Dedifferentiated amniotic fluid mesenchymal stem cell (primary cell): ENCODE measurements around the gene BPIFB2.

Source experiments
- DNase-seq: peaks from one replicate; pipeline ENCODE4 v3.0.0-alpha.2; 2016; ENCODE audit errors: extremely low spot score

Gene BPIFB2

DNA sequence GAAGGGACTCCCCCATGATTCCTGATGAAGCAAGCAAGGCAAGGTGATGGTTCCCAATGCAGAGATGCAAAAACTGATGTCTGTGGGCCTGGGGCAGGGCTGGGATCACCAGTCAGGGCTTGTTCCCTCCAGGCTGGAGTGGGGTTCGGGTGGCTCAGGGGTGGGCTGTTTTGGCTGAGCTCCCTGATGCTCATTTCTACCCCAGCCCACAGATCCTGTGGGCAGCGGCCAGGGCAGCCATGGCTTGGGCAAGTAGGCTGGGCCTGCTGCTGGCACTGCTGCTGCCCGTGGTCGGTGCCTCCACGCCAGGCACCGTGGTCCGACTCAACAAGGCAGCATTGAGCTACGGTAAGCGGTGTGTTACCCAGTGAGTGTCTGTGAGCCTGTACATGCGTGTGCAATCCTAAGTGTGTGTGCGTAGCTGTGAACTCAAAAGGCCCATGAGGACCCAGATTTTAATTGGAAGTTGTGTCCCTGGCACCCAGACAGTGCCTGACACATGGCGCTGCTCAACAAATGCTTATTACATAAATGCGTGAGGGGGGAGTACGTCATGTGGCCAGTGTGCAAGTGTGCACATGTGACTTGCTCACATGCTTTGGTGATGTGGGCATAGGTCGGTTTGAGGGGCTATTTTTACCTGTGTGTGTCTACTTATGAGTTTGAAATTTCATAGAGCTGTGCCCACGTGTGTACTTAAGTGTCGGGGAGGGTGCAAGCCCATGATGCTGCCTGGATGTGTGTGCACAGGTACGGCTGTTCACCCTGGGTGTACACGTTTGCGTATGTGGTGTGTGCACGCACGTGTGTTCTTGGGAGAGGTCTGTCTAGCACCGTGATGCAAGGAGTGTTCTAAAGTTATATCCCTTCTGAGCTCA lies 1.1 kb downstream of the BPIFB2 start:
- no peak for DNase-seq

DNA sequence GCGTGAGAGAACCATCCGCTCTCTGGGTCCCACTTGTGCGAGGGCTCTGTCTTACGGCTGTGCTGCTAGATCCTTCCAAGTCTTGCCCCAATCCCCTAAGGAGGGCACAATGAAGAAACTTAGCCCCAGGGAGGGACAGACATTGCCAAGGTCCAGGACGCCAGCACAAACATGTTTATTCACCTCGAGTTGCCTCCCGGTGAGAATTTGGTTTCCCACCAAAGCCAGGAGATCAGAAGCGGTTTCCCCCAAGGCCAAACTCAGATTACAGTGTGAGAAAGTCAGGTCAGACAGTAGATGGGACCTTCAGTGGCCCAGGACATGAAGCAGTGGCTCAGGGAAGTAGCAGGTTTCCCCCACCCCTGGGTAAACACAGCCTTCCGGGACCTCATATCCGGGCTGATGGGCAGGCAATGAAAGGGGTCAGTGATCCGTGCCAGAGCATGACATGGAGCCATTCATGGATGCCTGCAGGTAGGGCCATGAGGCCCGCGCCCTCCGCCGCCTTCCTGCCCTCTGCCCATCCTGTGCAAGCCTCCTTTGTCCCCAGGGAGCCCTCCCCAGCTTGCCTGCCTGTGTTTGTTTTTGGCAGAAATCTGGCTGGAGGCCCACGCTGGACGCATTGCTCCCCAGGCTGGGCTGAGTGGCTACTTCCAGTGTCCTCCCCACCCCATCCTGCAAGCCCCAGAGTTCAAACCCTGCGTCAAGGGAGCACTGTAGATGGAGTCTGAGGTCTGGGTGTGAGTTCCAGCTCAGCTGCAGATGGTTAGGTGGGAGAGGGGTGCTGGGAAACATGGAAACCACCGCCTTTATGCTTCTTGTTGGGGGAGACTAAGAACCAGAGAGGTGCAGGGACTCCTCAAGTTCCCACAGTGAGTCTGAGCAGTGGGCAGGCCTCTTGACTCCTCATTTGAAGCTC lies 2.0 kb downstream of the BPIFB2 start:
- DNase-seq, result no peak

DNA sequence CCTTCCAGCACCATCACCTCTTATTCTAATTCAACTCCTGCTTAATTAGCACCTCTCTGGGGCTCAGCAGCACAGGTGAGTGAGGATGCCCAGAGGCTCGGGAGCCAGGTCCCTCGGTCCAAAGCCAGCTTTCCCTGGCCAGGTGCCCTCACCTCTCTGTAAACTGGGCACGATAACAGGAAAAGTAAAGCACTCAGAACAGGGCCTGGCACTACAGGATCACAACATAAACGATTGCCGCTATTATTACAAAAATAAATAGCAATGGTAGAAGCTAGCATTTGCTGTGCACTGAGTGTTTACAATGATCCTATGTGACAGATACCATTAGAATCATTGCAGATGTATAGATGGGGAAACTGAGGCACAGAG lies 2.6 kb downstream of the BPIFB2 start:
- no peak for DNase-seq

DNA sequence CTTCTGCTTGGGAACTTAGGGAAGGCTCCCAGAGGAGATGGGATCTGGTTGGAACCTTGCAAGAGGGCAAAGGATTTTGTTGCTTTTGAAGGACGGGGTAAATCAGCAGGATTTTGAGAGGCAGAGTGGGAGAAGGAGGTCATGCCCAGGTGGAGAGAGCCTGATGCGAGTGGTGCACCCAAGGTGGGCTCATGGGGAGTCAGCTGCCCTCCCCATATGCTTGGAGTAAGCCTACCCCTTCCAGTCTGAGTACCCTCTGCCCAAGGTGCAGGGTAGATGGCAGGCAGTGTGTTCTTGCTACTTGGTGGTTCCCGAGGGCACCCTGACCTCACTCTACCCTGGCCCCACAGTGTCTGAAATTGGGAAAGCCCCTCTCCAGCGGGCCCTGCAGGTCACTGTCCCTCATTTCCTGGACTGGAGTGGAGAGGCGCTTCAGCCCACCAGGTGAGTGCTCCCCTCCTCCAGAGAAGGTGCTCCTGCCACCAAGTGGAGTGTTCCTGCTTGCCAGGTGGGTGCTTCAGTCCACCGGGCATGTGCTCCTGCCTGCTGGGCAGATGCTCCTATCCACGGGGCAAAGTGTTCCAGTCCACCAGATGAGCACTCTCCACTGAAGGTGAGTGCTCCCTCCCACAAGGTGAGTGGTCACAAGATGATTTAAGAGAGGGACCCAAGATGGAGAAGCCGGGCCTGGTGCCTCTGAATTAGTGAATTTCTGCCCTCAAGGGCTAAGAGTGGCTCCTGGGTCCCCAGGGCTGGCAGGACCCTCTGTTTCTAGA lies 3.4 kb downstream of the BPIFB2 start:
- DNase-seq, result no peak

DNA sequence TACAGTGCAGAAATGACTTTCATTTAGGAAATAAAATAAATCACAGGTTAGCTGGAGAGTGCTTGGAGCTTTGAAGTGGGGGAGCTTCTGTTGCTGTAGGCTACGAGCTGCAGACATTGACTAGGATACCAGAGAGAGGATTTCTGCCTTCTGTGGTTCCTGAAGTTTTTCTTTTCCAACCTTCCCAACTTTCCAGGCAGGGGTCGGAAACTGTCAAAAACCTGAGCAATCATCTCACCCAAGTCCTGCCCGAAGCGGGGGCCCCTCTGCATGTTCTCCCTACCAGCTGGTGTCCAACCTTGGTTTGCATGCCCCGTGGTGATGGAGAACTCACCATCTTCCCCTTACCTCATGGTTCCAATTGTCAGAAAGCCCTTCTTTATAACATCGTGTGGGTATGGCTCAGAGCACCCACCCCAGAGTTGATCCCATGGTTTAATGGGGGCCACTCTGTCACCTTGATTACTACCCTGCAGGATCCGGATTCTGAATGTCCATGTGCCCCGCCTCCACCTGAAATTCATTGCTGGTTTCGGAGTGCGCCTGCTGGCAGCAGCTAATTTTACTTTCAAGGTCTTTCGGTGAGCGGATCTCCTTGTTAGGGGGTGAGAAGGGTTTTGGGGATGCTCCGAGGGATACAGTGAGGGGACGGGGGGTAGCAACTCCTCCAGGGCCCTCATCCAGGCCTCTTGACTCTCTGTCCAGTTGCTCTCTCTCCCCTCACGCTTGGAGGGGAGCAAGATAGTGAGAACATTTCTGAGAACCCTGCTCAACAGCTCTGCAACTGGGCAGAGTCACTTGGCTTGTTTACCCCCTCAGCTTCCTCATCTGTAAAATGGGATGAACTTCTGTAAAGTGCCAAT lies 5.1 kb downstream of the BPIFB2 start:
- DNase-seq, result no peak

DNA sequence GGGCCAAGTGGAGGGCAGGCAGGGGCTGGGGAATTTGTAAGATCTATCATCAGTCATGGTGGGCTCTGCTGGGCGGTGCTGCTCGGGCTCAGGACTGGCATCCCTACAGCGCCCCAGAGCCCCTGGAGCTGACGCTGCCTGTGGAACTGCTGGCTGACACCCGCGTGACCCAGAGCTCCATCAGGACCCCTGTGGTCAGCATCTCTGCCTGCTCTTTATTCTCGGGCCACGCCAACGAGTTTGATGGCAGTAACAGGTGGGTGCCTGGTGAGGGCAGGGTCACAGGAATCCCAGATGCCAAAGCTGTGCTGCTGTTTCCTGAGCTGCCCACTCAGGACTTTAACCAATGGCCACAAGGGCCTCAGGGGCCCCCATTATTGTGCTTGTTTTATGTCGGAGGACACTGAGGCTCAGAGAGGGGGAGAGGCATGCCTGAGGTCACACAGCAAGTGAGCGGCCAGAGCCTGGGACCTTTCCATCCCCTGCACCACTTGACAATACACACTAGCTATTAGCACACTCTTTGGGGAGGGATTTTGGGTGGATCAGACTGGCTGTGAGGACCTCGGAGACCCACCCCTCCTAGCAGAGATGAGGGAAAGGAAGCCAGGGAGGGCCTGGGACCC lies 6.3 kb downstream of the BPIFB2 start:
- DNase-seq, result no peak

DNA sequence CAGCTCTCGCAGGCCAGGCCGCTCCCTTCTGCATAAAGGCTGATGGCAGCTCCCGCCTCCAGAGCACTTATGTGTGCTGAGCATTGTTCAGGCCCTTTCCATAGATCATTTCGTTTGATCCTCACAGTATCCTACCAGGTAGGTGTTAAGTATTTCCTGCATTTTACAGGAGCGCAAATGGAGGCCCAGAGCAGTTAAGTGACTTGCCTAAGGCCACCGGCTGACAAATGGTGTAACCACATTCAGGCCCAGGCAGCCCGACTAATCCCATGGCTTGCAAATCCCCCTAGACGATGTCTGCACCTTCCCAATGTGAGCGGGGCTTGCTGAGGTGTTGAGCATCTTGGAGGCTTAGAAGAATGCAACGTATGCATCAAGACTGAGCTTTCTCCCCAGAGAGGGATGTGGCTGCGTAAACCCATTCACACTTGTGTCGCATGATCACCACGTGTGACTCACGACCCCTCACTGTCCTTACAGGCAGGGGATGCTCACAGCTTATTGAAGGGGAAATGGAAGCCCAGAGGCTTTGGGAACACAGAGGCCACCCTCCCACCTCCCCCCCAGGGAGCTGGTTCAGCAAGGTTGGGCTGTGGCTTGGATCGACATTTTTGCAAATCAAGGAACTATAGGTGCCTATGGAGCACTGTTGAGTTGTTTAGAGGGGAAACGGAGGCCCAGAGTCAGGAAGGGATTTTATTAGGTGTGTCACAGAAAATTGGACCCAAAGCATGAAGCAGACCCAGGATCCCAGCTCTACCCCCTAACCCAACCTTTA lies 7.0 kb downstream of the BPIFB2 start:
- DNase-seq, result no peak

DNA sequence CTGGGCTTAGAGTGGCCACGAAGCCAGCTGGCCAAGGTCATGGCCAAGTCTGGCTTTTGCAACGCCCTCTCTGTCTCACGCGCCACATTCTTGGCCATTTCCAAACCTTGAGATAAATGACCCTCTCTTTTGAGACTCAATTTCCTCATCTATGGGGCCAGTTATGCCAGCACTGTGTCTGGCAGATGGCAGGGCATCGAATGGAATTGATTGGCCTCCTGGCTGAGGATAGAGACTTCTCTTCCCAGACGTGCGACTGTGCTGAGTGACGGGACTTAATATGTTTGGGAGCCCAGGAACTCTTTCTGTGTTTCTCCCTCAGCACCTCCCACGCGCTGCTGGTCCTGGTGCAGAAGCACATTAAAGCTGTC lies 7.6 kb downstream of the BPIFB2 start:
- no peak for DNase-seq

DNA sequence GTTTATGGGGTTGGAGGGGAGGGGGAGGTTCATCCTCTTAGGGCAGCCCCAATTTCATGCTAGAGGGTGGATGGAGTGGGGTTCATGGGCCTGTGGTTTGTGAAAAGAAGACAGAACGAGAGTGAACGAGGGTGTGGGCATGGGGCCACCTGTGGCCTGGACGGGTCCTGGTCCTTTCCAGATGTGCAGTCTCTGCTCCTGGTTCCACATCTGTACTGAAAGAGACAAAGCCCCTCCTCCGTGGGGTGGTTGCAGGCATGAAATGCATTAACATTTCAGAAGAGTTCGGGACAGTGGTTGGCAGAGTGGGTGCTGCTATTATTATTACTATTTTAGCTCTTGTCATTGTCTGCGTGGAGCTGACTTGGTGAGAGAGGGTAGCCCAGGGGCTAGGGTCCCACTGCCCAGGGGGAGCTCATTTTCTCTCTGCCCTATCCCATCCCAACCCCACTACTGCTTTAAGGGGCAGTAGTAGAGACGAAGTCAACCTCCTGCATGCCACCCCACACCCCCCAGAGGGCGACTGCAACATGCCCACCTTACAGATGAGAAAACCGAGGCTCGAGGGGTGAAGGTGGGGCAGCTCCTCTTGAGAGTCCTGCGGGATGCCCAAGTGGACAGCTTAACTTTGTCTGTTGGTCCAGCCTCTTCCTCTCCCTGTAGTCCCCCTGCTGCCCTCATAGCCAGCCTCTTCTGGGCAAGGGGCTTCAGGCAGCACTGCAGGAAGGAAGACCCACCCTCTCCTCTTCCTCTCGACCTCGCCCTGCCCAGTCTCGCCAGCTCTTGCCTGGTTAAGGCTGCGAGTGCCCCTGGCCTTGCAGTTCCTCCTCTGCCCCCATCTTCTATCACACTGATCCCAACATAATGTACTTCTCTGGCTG lies 8.4 kb downstream of the BPIFB2 start:
- DNase-seq, result no peak

DNA sequence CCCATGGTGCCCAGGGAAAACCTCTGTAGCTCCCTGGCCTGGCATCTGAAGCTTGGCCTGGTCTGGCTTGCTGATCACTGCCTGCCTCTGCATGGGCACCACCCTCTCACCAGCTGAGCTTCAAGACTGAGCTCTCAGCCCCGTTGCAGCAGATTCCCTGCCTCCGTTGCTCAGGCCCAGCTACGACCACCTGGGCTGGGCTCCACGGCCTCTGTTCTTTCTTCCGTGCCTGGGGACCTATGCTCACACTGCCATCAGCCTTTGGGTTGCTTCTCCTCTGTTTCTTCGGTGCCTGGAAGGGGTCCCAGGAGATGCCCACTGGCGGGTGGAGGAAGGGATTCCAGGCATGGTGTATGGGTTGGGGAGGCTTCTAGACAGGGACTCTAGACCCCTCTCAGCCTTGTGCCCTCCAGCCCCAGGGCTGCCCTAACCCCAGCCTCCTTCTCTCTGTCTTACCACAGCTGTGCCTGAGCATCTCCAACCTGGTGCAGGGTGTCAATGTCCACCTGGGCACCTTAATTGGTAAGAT lies 9.1 kb downstream of the BPIFB2 start:
- DNase-seq, result no peak

DNA sequence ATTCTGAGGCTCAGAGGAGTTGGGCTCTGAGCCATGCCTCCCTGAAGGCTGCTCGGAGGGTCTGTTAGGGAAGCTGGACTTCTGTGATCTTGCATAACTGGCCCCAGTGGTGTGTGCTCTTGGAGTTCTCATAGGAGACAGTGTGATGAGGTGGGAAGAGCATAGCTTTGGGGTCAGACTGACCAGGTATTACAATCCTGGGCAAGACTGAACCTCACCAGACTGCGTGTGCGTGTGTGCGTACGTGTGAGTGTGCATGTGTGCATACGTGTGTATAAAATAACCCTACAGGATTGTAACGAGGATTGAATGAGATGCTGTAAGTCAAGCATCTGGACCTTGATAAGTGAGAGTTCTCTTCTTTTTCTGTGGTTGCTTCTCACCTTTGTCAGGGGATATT lies 10.0 kb downstream of the BPIFB2 start:
- DNase-seq, result no peak

DNA sequence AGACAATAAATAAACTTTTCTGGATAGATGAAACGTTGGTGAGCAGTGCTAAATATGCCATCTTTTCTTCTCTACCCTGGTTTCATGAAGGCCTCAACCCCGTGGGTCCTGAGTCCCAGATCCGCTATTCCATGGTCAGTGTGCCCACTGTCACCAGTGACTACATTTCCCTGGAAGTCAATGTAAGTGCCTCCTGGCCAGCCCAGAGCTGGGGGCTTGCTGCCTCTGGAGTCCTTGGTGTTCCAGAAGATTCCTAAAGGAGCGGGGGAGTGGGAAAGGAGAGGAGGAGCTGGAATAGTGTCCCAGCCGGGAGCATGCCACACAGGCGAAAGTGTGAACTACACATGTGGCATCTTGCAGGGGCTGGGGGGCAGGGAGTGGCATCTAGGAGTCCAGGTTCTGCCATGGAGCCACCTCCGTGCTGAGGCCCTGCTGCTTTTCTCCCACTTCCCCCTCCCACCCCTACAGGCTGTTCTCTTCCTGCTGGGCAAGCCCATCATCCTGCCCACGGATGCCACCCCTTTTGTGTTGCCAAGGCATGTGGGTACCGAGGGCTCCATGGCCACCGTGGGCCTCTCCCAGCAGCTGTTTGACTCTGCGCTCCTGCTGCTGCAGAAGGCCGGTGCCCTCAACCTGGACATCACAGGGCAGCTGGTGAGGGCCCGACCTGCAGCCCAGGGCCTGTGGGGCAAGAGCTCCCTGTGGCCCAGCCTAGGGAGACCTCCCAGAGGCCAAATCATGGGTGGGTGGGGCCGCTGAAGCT lies 10.8 kb downstream of the BPIFB2 start:
- DNase-seq, result no peak

DNA sequence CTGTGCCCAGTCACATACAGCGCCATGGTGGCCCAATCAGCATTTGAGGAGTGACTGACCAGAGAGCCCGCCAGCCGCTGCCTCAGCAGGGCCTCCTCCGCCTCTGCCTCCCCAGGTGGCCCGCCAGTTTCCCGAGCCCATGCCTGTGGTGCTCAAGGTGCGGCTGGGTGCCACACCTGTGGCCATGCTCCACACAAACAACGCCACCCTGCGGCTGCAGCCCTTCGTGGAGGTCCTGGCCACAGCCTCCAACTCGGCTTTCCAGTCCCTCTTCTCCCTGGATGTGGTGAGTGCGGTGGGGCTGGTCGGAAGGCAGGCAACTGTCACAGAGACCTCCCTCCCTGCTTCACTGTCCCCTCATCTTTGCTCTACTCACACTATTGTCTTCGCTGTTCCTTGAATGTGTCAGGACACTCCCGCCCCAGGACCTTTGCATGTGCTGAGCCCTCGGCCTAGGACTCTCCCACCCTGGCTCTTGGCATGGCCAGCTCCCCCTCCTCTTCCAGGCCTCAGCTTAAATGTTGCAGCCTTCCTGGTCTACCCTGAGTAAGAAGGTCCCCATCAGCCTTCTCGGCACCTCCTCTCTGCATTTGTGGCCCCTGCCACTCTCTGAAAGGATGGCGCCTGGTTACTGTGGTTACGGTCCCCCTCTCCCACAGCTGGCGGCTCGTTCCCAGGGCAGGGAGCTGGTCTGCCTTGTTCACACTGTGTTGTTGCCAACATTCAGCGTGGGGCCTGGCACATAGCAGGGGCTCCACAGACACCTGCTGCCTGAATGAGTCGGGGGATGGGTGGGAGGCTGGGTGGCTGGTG lies 12.2 kb downstream of the BPIFB2 start:
- no peak for DNase-seq

DNA sequence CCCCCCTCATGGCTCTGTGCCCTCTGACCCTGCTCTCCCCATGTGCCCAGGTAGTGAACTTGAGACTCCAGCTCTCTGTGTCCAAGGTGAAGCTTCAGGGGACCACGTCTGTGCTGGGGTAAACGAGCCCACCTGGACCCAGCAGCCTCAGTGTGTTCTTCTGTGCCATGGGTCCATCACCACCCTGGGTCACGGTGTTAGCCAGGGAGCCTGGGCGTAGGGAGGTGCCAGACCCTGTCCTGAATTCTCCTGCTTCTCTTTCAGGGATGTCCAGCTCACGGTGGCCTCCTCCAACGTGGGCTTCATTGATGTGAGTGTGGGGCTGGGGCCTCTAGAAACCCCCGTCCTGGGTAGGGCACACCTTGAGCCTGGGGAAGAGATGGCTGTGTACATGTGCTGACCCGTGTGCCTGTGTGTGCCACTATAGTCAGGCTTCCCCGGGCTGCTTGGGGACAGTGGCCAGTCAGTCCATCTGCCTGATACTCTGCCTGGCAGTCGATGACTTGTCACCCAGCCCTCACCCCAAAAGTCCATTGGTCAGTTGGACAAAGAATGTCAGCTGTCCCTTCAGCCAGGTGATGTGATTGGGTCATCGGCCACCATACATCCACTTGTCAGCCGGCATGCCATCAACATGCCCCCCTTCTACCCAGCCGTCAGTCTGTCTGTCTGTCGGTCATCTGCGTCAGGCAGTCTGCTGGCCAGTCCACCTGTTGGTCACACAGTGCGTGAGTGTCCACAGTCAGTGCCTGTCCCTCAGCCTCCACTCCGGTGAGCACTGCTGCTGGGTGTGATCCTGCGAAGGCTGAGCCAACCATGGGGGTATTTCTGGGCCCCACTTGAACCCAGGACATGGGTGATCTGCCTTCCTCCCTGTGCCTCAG lies 13.0 kb downstream of the BPIFB2 start:
- no peak for DNase-seq

DNA sequence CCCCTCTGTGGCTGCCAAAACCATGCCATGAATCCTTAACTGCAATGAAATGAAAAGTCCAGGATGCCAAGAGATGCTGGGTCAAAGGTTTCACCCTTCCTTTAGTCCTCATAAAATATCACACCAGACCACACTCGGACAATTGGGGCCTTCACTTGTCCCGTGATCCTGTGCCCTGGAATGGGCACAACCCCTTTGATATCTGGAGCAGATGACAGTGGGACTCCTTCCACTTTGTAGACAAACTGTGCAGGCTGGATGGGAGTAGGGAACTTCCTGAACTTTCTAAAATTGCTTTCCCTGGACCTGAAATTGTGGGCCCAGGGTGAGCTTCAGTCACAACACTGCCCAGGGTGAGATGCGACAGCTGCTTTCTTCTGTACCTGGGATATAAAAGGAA lies 14.4 kb downstream of the BPIFB2 start:
- no peak for DNase-seq

DNA sequence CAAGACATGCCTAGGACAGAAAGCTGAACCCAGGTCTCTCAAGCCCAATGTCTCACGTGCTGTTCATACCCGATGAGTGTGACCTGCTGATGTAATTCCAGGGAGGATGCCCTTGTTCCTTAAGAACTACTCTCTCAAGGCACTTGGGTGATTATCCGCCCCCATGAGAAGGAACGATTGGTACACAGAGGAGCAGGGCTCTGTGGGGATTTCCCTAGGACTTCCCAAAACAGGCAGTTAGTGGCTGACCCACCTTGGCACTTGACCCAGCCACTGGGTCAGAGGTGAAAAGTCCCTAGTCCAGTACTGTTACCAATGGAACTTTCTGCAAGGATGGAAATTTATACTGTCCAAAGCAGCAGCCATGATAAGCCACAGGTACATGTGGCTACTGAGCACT lies 14.8 kb downstream of the BPIFB2 start:
- DNase-seq, result no peak
